Kidney (tissue), 14 donors: ENCODE measurements around the gene OPRL1. TPM values are rescaled to one million over a fixed set of nuclear protein-coding genes. Genes with fewer than 3 reads are reported as not detected.

Source experiments
- DNase-seq, 5 donors: peaks; one replicate each; pipeline ENCODE4 v3.0.0-alpha.2; 2013 to 2020
- FAIRE-seq: peaks from 2 replicates; lab custom pipeline; 2012; peaks lifted over from hg19 to GRCh38; lab: Jason Lieb, UNC
- H3K27ac ChIP-seq, 2 donors: one replicate each; pipeline ENCODE4 v1.7.0; 2013; ENCODE audit warnings: low read depth in 2 of 2, low read length in 2 of 2, inconsistent platforms in 1 of 2
- H3K27me3 ChIP-seq: one replicate; pipeline ENCODE4 v1.7.1; 2013; ENCODE audit warnings: low read length, inconsistent platforms; ENCODE audit not compliant: control insufficient read depth, insufficient read depth
- H3K36me3 ChIP-seq, 3 donors: one replicate each; pipeline versions ENCODE4 v1.7.0 to v1.7.1; 2013; ENCODE audit warnings: low read length in 3 of 3, control low read depth in 1 of 3, inconsistent platforms in 1 of 3; ENCODE audit not compliant: insufficient read depth in 3 of 3, control insufficient read depth in 2 of 3
- H3K4me1 ChIP-seq, 3 donors: one replicate each; pipeline versions ENCODE4 v1.7.0 to v1.7.1; 2013; ENCODE audit warnings: low read length in 3 of 3, inconsistent platforms in 1 of 3, low read depth in 1 of 3; ENCODE audit not compliant: control insufficient read depth in 2 of 3, insufficient read depth in 2 of 3
- H3K4me3 ChIP-seq, 3 donors: one replicate each; pipeline versions ENCODE4 v1.7.0 to v1.8.1; 2013; ENCODE audit warnings: low read length in 3 of 3, control low read depth in 1 of 3, inconsistent platforms in 1 of 3
- H3K9ac ChIP-seq, 3 donors: one replicate each; pipeline versions ENCODE4 v1.7.0 to v1.7.1; 2013; ENCODE audit warnings: low read length in 3 of 3, control low read depth in 1 of 3, inconsistent platforms in 1 of 3
- H3K9me3 ChIP-seq, 3 donors: one replicate each; pipeline versions ENCODE4 v1.7.0 to v1.7.1; 2013; ENCODE audit warnings: low read length in 3 of 3, control low read depth in 1 of 3, inconsistent platforms in 1 of 3; ENCODE audit not compliant: control insufficient read depth in 2 of 3, insufficient read depth in 1 of 3
- intact Hi-C: fragments of 100-400 bp; cut with DNase I; formaldehyde crosslinking; loops from one replicate; pipeline ENCODE4 v1.11.1; 2022
- polyA plus RNA-seq: library from polyadenylated mRNA; stranded (reverse); fragments of 350-450 nt; fragmentation: Illumina TruSeq; extraction: RNeasy Lipid Tissue Mini Kit (QIAGEN cat#74804); gene quantifications from one replicate; pipeline ENCODE4 v1.2.3, GENCODE V29; 2014; ENCODE audit warnings: low read depth, low replicate concordance; ENCODE audit not compliant: insufficient read depth
- total RNA-seq: library from RNA; stranded (reverse); fragmentation: NEBNext Ultra II Directional; extraction: Animal tissue kit (Norgen Biotek cat#: 25700); gene quantifications from one replicate; pipeline ENCODE4 v1.2.1, GENCODE V29; 2021
- TF ChIP-seq, protein P1 (sequence below): IDR thresholded peaks from 3 replicates; pipeline ENCODE4 v1.5.1; 2012; ENCODE audit warnings: mild to moderate bottlenecking, moderate library complexity, borderline replicate concordance; ENCODE audit not compliant: insufficient read depth; ENCODE audit errors: extremely low read depth
- donor health status: control.
- donor health status: control.
- donor health status: control.
- donor health status: control.
- donor health status: control.
- donor health status: DM: yes; HTN: yes; CAD: no.
- donor health status: Normal renal cell carcinoma (clear cell type).

OPRL1 gene
- total and polyA plus RNA-seq, 2 donors from 2014 or later: 0.39 to 1.2 TPM

DNA sequence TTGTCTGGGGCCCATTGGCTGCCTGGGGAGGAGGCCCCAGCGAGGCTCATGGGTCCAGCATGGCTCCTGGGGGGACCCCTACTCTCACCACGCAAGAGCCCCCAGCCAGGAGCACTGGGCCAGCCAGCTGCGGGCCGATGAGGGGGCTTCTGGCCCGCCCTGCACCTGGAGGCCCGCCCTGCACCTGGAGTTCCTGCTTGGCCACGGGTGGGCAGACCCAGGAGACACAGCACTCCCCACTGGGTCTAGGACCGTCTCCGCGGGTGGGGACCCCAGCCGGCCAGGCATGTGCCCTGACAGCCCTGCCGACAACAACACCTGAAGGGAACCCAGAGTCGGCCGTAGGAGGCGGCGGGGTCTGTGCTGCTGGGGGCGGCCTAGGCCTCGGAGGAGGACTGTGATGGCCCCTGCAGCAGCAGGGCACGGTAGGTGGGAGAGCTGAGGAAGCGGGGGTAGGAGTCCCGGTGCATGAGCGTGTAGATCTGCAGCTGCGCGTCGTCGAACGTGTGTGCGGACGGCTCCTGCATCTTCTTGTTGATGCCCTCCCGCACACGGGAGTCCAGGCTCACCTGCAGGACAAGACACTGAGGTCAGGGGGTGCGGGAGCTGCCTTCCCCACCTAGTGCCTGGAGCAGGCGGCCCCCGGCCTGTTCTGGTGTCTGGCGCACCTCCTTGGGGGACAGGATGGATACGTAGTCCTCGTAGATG is 6.3 kb upstream of the OPRL1 start:
- Histone ChIP-seq H3K4me3 (no peak overlapping the region), H3K9me3 (no peaks in the 10 kb centered on the region), H3K27ac (no peak overlapping the region), H3K9ac (no peak overlapping the region), H3K4me1 (peaks cover 0 to 8% (median 3%) of the 10 kb centered on the region in 3 donors), H3K36me3 (no peaks in the 10 kb centered on the region), H3K27me3 (no peaks in the 10 kb centered on the region)
- no peak for FAIRE-seq
- intact Hi-C loops: no loop called here
- DNase-seq: peak in 1 of 5 donors; percentile 70
- TF ChIP-seq, protein P1, sequence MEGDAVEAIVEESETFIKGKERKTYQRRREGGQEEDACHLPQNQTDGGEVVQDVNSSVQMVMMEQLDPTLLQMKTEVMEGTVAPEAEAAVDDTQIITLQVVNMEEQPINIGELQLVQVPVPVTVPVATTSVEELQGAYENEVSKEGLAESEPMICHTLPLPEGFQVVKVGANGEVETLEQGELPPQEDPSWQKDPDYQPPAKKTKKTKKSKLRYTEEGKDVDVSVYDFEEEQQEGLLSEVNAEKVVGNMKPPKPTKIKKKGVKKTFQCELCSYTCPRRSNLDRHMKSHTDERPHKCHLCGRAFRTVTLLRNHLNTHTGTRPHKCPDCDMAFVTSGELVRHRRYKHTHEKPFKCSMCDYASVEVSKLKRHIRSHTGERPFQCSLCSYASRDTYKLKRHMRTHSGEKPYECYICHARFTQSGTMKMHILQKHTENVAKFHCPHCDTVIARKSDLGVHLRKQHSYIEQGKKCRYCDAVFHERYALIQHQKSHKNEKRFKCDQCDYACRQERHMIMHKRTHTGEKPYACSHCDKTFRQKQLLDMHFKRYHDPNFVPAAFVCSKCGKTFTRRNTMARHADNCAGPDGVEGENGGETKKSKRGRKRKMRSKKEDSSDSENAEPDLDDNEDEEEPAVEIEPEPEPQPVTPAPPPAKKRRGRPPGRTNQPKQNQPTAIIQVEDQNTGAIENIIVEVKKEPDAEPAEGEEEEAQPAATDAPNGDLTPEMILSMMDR: no peak

DNA sequence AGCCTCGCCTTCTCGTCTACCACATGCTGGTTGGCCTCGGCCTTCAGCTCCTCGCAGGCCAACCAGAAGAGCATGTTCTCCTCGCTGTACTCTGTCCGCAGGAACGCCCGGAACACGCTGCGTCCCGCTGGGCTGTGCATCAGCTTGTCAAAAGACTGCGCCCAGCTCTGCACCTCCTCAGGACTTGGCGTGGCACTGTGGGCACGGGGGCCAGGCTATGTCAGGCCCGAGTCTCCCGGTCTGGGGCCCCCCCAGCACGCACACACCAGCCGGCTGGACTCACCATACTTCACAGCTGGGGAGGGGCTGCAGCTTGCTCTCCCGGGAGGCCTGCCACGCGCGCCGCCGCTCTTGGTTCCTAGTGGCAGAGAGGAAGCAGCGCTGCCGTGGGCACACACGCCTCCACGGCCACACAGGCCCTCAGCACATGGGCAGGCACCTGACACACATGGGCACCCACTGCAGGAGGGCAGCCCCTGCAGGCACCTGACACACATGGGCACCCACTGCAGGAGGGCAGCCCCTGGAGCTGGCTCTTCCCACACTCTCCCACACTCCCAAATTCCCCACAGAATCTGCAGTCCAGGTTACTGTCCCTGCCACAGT is 5.6 kb upstream of the OPRL1 start:
- Histone ChIP-seq H3K9me3 (no peaks in the 10 kb centered on the region), H3K27me3 (no peaks in the 10 kb centered on the region), H3K4me1 (peaks cover 0 to 14% (median 3%) of the 10 kb centered on the region in 3 donors), H3K36me3 (no peaks in the 10 kb centered on the region), H3K9ac (no peak overlapping the region), H3K4me3 (no peak overlapping the region), H3K27ac (no peak overlapping the region)
- FAIRE-seq: no peak
- no peak for DNase-seq
- TF ChIP-seq, protein P1: no peak
- intact Hi-C loops: no loop called here

DNA sequence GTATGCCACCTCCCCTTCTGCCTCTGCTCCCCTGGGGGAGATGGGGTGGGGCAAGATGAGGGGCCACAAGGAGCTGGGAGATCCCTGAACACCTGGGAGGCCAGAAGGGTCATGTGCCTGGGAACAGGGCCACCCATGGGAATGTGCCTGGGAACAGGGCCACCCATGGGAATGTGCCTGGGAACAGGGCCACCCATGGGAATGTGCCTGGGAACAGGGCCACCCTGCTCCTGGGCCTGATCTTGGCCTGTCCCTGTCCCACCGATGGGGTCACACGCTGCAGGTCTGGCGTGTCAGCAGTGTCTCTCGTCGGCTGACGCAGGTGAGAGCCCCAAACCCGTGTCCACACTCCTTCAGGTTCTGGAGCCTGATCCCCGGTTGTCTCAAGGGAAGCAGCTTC is 4.9 kb upstream of the OPRL1 start:
- no peaks in the 10 kb centered on the region for H3K27me3 ChIP-seq
- no peak overlapping the region for H3K27ac ChIP-seq
- TF ChIP-seq, protein P1: no peak
- peaks cover 0 to 15% (median 3%) of the 10 kb centered on the region in 3 donors for H3K4me1 ChIP-seq
- no peaks in the 10 kb centered on the region for H3K9me3 ChIP-seq
- FAIRE-seq: no peak
- no peaks in the 10 kb centered on the region for H3K36me3 ChIP-seq
- no peak for DNase-seq
- intact Hi-C loops: no loop called here
- no peak overlapping the region for H3K9ac ChIP-seq
- no peak overlapping the region for H3K4me3 ChIP-seq
